HepG2 (cell line): ENCODE data around the gene SLC16A4.

Experiments used
- EZH2 ChIP-seq: conservative IDR thresholded peaks from 2 replicates; pipeline ENCODE4 v1.6.1; 2012; ENCODE audit warnings: mild to moderate bottlenecking, low read depth, low read length, moderate library complexity
- HOXA5 ChIP-seq: sonication (generic); formaldehyde crosslinking; IDR thresholded peaks from 2 replicates; pipeline ENCODE4 v1.4.0; 2020; ENCODE audit warnings: missing genetic modification reagents
- POLR2A ChIP-seq, 2 experiments: IDR thresholded peaks; 2 replicates each; pipeline ENCODE4 v1.6.1; 2011; ENCODE audit warnings: low read depth in 2 of 2, low read length in 2 of 2, mild to moderate bottlenecking in 1 of 2, moderate library complexity in 1 of 2; ENCODE audit not compliant: insufficient read depth in 1 of 2
- POLR2AphosphoS5 ChIP-seq: IDR thresholded peaks from 2 replicates; pipeline ENCODE4 v1.6.1; 2012; ENCODE audit warnings: low read depth, low read length
- STAT5B ChIP-seq: sonication (generic); formaldehyde crosslinking; IDR thresholded peaks from 2 replicates; pipeline ENCODE4 v1.4.0; 2020; ENCODE audit warnings: missing genetic modification reagents
- TAF1 ChIP-seq: sonication (generic); formaldehyde crosslinking; IDR thresholded peaks from 2 replicates; pipeline ENCODE4 v1.4.0; 2020; ENCODE audit warnings: missing genetic modification reagents
- TCF7 ChIP-seq: sonication (generic); IDR thresholded peaks from 2 replicates; pipeline ENCODE4 v1.6.1; 2016; ENCODE audit warnings: antibody characterized with exemption, low read depth
- TF ChIP-seq, protein P1 (sequence below): sonication (generic); IDR thresholded peaks from 2 replicates; pipeline ENCODE4 v1.6.1; 2016; ENCODE audit warnings: low read depth, borderline replicate concordance
- TF ChIP-seq, protein P2 (sequence below), 2 experiments: sonication (generic) in 1 of 2; formaldehyde crosslinking in 1 of 2; IDR thresholded peaks; 2 replicates each; pipeline versions ENCODE4 v1.5.1 to v1.6.1; 2011 to 2020; ENCODE audit warnings: borderline replicate concordance in 1 of 2, low read depth in 1 of 2, low read length in 1 of 2, mild to moderate bottlenecking in 1 of 2, missing genetic modification reagents in 1 of 2, moderate library complexity in 1 of 2

GRCh38 chr1:110339407-110340206 is 51.2 kb downstream of the SLC16A4 start:
- TF ChIP-seq, protein P1, sequence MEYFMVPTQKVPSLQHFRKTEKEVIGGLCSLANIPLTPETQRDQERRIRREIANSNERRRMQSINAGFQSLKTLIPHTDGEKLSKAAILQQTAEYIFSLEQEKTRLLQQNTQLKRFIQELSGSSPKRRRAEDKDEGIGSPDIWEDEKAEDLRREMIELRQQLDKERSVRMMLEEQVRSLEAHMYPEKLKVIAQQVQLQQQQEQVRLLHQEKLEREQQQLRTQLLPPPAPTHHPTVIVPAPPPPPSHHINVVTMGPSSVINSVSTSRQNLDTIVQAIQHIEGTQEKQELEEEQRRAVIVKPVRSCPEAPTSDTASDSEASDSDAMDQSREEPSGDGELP, result no peak
- TF ChIP-seq POLR2A (IDR thresholded peaks at IDR 0.05; ENCODE audit: insufficient read depth in 1 of 2, low read depth in 2 of 2, low read length in 2 of 2) (peak; percentile 79 to 84), EZH2 (no peak), POLR2AphosphoS5 (peak; percentile 78), TAF1 (peak; percentile 99), HOXA5 (CRISPR knock-in tag) (no peak; the same call in 1 of the 2 replicates), STAT5B (CRISPR knock-in tag) (no peak), TCF7 (no peak)
- TF ChIP-seq, protein P2, sequence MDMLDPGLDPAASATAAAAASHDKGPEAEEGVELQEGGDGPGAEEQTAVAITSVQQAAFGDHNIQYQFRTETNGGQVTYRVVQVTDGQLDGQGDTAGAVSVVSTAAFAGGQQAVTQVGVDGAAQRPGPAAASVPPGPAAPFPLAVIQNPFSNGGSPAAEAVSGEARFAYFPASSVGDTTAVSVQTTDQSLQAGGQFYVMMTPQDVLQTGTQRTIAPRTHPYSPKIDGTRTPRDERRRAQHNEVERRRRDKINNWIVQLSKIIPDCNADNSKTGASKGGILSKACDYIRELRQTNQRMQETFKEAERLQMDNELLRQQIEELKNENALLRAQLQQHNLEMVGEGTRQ (IDR thresholded peaks at IDR 0.05; ENCODE audit: low read depth, low read length), result no peak
- TF ChIP-seq, protein P2 (CRISPR knock-in tag; IDR thresholded peaks at IDR 0.05; ENCODE audit: borderline replicate concordance), result no peak
